Retinal pigment epithelial cell (primary cell): ENCODE data around the gene AGK.

ENCODE experiments used
- DNase-seq: peaks from one replicate; pipeline ENCODE4 v3.0.0-alpha.2; 2010; ENCODE audit warnings: low read depth
- H3K4me3 ChIP-seq: 2 replicates; pipeline ENCODE4 v1.5.1; 2011; ENCODE audit warnings: mild to moderate bottlenecking, low read length, control low read depth, moderate library complexity
- CTCF ChIP-seq: conservative IDR thresholded peaks from 2 replicates; pipeline ENCODE4 v1.5.1; 2011; ENCODE audit warnings: low read depth, low read length, control low read depth, inconsistent platforms

AGK gene

GRCh38 chr7:141586878-141587277 is 35.7 kb downstream of the AGK start:
- no peak overlapping the region for H3K4me3 ChIP-seq
- TF ChIP-seq CTCF = no peak
- no peak for DNase-seq

- DNase-seq = no peak
- no peak overlapping the region for H3K4me3 ChIP-seq
- TF ChIP-seq CTCF = no peak
Observed at GRCh38 chr7:141587304-141587703, 36.1 kb downstream of the AGK start.

- no peak for TF ChIP-seq CTCF
- no peak for DNase-seq
- H3K4me3 ChIP-seq = no peak overlapping the region
Observed at GRCh38 chr7:141588912-141589311, 37.7 kb downstream of the AGK start.

GRCh38 chr7:141590071-141590470 is 38.9 kb downstream of the AGK start:
- DNase-seq = no peak
- TF ChIP-seq CTCF = no peak
- H3K4me3 ChIP-seq = no peak overlapping the region

- no peak for TF ChIP-seq CTCF
- H3K4me3 ChIP-seq = no peak overlapping the region
- DNase-seq = no peak
Observed at GRCh38 chr7:141590666-141591065, 39.5 kb downstream of the AGK start.

- no peak overlapping the region for H3K4me3 ChIP-seq
- no peak for DNase-seq
- TF ChIP-seq CTCF = no peak
Observed at GRCh38 chr7:141593134-141593533, 41.9 kb downstream of the AGK start.

- no peak for DNase-seq
- H3K4me3 ChIP-seq = no peak overlapping the region
- no peak for TF ChIP-seq CTCF
Observed at GRCh38 chr7:141597966-141598365, 46.8 kb downstream of the AGK start.
